ENCODE results near the gene SOX12. TPM values are rescaled to one million over a fixed set of nuclear protein-coding genes. Genes with fewer than 3 reads are reported as not detected.

SOX12 gene
- total RNA-seq, 1 donor from 2014 or later = 39.6 TPM

DNA sequence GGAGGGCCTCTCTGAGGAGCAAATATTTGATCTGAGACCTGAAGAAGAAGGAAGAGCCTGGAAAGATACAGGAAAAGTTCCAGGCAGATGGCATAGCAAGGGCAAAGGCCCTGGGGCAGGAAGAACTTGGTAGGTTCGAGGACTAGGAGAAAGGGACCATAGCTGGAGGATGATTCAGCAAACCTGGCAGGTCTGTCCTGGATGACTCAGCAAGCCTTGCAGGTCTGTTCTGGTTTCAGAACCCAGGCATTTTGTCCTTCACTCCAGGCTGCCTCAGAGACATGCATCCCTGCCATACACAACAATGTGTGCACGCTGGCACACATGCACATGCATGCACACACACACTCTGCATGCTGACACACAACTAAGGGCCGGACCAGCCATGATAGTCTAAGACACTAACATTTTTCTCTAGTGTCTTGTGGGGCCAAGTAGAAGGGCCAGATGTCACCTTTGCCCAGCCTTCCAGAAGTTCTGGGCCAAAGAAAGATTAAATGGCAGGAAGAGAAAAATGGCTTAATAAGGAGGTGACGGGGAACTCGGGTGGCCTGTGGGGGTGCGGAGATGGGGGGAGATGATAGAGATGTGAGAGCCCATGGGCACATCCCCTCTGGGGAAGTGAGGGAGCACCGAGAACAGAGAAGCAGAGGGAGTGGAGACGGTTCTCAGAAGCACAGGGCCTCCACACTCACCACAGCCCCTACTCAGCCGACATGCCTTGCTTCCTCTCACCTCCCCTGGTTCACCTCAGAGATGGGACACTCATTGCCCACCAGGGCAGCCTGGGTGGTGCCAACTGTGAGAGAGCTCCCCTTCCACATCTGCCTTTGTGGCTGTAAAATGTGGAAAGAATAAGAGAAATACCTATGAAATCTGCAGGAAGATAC lies 39.8 kb downstream of the SOX12 start:
- no peaks in the 10 kb centered on the region for H3K27me3 Mint-ChIP-seq (ENCODE audit: low read depth)
- TF ChIP-seq, protein P1, sequence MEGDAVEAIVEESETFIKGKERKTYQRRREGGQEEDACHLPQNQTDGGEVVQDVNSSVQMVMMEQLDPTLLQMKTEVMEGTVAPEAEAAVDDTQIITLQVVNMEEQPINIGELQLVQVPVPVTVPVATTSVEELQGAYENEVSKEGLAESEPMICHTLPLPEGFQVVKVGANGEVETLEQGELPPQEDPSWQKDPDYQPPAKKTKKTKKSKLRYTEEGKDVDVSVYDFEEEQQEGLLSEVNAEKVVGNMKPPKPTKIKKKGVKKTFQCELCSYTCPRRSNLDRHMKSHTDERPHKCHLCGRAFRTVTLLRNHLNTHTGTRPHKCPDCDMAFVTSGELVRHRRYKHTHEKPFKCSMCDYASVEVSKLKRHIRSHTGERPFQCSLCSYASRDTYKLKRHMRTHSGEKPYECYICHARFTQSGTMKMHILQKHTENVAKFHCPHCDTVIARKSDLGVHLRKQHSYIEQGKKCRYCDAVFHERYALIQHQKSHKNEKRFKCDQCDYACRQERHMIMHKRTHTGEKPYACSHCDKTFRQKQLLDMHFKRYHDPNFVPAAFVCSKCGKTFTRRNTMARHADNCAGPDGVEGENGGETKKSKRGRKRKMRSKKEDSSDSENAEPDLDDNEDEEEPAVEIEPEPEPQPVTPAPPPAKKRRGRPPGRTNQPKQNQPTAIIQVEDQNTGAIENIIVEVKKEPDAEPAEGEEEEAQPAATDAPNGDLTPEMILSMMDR (IDR thresholded peaks at IDR 0.05) = no peak
- H3K36me3 Mint-ChIP-seq (ENCODE audit: low read depth) = peaks cover 1% of the 10 kb centered on the region
- no peak for DNase-seq (ENCODE audit: low spot score)
- peak overlapping the region; percentile 3 for H3K27ac Mint-ChIP-seq (ENCODE audit: unreplicated experiment)
- no peaks in the 10 kb centered on the region for H3K9me3 Mint-ChIP-seq (ENCODE audit: low read depth)
- H3K4me3 Mint-ChIP-seq (ENCODE audit: unreplicated experiment) = no peak overlapping the region
- H3K4me1 Mint-ChIP-seq (ENCODE audit: low read depth) = peaks cover 36% of the 10 kb centered on the region

DNA sequence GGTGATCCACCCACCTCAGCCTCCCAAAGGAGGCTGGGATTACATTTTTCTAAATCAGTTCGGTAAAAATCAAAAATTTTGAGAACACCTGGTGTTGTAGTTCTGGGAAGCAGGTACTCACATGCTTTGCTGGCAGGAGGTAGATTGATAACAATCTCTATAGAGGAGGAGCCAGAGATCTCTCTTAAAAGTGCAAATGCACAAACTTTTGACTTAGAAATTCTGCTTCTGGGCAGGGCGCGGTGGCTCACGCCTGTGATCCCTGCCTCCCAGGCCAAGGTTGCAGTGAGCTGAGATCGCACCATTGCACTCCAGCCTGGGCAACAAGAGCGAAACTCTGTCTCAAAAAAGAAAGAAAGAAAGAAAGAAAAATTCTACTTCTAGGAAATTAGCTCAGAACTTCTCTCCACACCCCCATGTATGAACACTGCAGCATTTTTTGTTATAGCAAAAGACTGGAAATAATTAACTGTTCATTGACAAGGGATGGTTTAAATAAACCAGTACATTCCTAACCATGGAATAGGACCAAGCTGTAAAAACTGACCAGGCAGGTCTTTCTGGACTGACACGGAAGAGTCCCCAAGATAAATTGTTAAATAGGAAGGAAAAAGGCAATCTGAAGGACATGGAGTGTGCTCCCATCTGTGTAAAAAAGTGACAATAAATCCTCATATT lies 40.8 kb downstream of the SOX12 start:
- Mint-ChIP-seq H3K9me3 (ENCODE audit: low read depth) (no peaks in the 10 kb centered on the region), H3K27me3 (ENCODE audit: low read depth) (no peaks in the 10 kb centered on the region), H3K4me1 (ENCODE audit: low read depth) (peaks cover 34% of the 10 kb centered on the region), H3K4me3 (ENCODE audit: unreplicated experiment) (no peak overlapping the region), H3K36me3 (ENCODE audit: low read depth) (peaks cover 1% of the 10 kb centered on the region), H3K27ac (ENCODE audit: unreplicated experiment) (no peak overlapping the region)
- no peak for DNase-seq (ENCODE audit: low spot score)
- TF ChIP-seq, protein P1 (IDR thresholded peaks at IDR 0.05) = no peak

DNA sequence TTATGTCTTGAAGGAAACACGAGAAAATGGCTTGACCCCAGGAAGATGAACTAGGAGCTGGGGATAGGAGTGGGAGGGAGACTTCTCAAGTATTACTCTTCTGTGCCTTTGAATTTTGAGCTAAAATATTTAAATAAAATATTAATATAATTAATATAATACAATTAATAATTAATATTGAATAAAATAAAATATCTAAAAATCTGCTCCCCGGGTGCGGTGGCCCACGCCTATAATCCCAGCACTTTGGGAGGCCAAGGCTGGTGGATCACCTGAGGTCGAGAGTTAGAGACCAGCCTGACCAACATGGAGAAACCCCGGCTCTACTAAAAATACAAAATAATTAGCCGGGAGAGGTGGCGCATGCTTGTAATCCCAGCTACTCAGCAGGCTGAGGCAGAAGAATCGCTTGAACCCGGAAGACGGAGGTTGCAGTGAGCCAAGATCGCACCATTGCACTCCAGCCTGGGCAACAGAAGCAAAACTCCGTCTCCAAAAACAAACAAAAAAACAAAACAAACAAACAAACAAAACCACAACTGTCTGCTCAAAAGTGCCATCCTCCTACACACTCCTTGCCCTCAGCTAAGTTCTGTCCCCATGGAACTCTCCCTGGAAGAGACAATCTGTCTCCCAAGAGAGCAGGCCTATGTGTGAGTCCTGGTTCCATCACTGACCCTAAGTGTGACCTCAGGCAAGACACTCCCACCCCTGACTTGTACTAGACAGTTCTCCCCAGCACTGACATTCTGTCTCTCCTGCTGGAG lies 41.5 kb downstream of the SOX12 start:
- no peak overlapping the region for H3K27ac Mint-ChIP-seq (ENCODE audit: unreplicated experiment)

DNA sequence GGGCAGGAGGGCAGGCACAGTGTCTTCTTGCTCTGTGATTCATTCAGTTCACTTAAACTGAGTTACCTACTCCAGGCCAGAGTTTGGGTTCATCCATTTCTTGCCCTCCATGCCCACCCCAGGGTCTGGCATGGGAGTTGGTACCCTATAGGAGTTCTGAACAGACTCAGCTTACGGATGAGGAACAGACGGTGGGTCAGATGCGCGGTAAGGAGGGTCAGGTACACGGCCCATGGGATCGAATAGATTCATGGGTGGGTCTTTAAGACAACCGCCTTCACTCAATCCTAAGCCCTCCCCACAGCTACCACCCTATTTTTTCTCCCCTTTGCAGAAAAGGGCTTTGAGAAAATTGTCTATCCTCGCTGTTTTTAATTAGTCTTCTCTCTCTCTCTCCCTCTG lies 42.1 kb downstream of the SOX12 start:
- no peaks in the 10 kb centered on the region for H3K9me3 Mint-ChIP-seq (ENCODE audit: low read depth)
- no peak for DNase-seq (ENCODE audit: low spot score)
- H3K27ac Mint-ChIP-seq (ENCODE audit: unreplicated experiment) = no peak overlapping the region
- TF ChIP-seq, protein P1 (IDR thresholded peaks at IDR 0.05) = no peak
- H3K4me1 Mint-ChIP-seq (ENCODE audit: low read depth) = peaks cover 38% of the 10 kb centered on the region
- H3K36me3 Mint-ChIP-seq (ENCODE audit: low read depth) = peaks cover 1% of the 10 kb centered on the region
- H3K4me3 Mint-ChIP-seq (ENCODE audit: unreplicated experiment) = no peak overlapping the region
- no peaks in the 10 kb centered on the region for H3K27me3 Mint-ChIP-seq (ENCODE audit: low read depth)

More for the DNA sequence above, 41.5 kb downstream of the SOX12 start:
- Mint-ChIP-seq H3K27me3 (ENCODE audit: low read depth) (no peaks in the 10 kb centered on the region), H3K4me3 (ENCODE audit: unreplicated experiment) (no peak overlapping the region), H3K9me3 (ENCODE audit: low read depth) (no peaks in the 10 kb centered on the region), H3K4me1 (ENCODE audit: low read depth) (peaks cover 36% of the 10 kb centered on the region), H3K36me3 (ENCODE audit: low read depth) (peaks cover 1% of the 10 kb centered on the region)
- TF ChIP-seq, protein P1 (IDR thresholded peaks at IDR 0.05) = no peak
- DNase-seq (ENCODE audit: low spot score) = no peak

DNA sequence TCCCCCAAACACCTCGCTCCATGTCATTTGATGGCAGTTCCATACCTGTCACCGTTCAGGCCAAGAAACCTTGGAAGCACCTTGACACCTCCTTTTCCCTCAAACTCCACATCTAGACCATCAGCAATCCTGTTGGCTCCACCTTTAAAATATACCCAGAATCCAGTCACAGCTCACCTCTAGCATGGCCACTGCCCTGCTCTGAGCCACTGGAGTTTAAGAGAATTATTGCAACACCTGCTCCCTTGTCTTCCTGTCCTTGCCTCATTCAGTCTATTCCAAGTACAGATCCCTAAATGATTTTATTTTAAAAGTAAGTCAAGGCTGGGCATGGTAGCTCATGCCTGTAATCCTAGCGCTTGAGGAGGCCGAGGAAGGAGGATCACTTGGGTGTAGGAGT lies 43.6 kb downstream of the SOX12 start:
- TF ChIP-seq, protein P1 (IDR thresholded peaks at IDR 0.05) = no peak
- Mint-ChIP-seq H3K9me3 (ENCODE audit: low read depth) (no peaks in the 10 kb centered on the region), H3K4me1 (ENCODE audit: low read depth) (peaks cover 41% of the 10 kb centered on the region)

More for the DNA sequence above, 43.6 kb downstream of the SOX12 start:
- H3K4me3 Mint-ChIP-seq (ENCODE audit: unreplicated experiment) = no peak overlapping the region
- no peak overlapping the region for H3K27ac Mint-ChIP-seq (ENCODE audit: unreplicated experiment)
- H3K27me3 Mint-ChIP-seq (ENCODE audit: low read depth) = no peaks in the 10 kb centered on the region
- no peak for DNase-seq (ENCODE audit: low spot score)
- no peaks in the 10 kb centered on the region for H3K36me3 Mint-ChIP-seq (ENCODE audit: low read depth)
